Ecto neural progenitor cell (in vitro differentiated cells): ENCODE results near the gene SMTNL2.

Experiments used
- DNase-seq: peaks from one replicate; pipeline ENCODE4 v3.0.0-alpha.2; 2018; ENCODE audit warnings: low spot score

SMTNL2 gene

GRCh38 chr17:4584101-4584916 is at the start of gene SMTNL2:
SMTNL2 (plus strand) TSS chr17:4584529; CDS start chr17:4584606, 77 bp downstream.
- DNase-seq, result peak; percentile 83

- DNase-seq, result no peak
Measured at GRCh38 chr17:4534928-4535666, 49.2 kb upstream of the SMTNL2 start.

- no peak for DNase-seq
Measured at GRCh38 chr17:4535667-4536258, 48.6 kb upstream of the SMTNL2 start.

GRCh38 chr17:4536259-4536741 is 48.0 kb upstream of the SMTNL2 start:
- DNase-seq, result no peak

GRCh38 chr17:4536742-4537411 is 47.5 kb upstream of the SMTNL2 start:
- no peak for DNase-seq

GRCh38 chr17:4537451-4538235 is 46.7 kb upstream of the SMTNL2 start:
- no peak for DNase-seq

- no peak for DNase-seq
Measured at GRCh38 chr17:4538236-4539002, 45.9 kb upstream of the SMTNL2 start.

- DNase-seq, result no peak
Measured at GRCh38 chr17:4539025-4539424, 45.3 kb upstream of the SMTNL2 start.

GRCh38 chr17:4539576-4540223 is 44.6 kb upstream of the SMTNL2 start:
- DNase-seq, result no peak

- DNase-seq, result no peak
Measured at GRCh38 chr17:4540224-4540651, 44.1 kb upstream of the SMTNL2 start.

- DNase-seq, result no peak
Measured at GRCh38 chr17:4540687-4541327, 43.5 kb upstream of the SMTNL2 start.

GRCh38 chr17:4541328-4542002 is 42.9 kb upstream of the SMTNL2 start:
- DNase-seq, result no peak

GRCh38 chr17:4542003-4542725 is 42.2 kb upstream of the SMTNL2 start:
- no peak for DNase-seq

GRCh38 chr17:4542726-4543191 is 41.6 kb upstream of the SMTNL2 start:
- no peak for DNase-seq

GRCh38 chr17:4543557-4544026 is 40.7 kb upstream of the SMTNL2 start:
- no peak for DNase-seq

GRCh38 chr17:4544135-4544950 is 40.0 kb upstream of the SMTNL2 start:
- DNase-seq, result no peak

GRCh38 chr17:4544951-4545216 is 39.4 kb upstream of the SMTNL2 start:
- DNase-seq, result no peak
